ENCODE data around the gene TBC1D4.

- TF ChIP-seq CTCF (IDR thresholded peaks at IDR 0.05) (no peak), TCF7L2 (IDR thresholded peaks at IDR 0.05; ENCODE audit: low read depth, low read length) (no peak)
Observed at GRCh38 chr13:75329723-75330122, 152.2 kb downstream of the TBC1D4 start.

Data from Panc1 (cell line).